ENCODE measurements around the gene NKG7. TPM values are rescaled to one million over a fixed set of nuclear protein-coding genes. Genes with fewer than 3 reads are reported as not detected.

The NKG7 gene
- total RNA-seq, 1 donor = not detected

DNA sequence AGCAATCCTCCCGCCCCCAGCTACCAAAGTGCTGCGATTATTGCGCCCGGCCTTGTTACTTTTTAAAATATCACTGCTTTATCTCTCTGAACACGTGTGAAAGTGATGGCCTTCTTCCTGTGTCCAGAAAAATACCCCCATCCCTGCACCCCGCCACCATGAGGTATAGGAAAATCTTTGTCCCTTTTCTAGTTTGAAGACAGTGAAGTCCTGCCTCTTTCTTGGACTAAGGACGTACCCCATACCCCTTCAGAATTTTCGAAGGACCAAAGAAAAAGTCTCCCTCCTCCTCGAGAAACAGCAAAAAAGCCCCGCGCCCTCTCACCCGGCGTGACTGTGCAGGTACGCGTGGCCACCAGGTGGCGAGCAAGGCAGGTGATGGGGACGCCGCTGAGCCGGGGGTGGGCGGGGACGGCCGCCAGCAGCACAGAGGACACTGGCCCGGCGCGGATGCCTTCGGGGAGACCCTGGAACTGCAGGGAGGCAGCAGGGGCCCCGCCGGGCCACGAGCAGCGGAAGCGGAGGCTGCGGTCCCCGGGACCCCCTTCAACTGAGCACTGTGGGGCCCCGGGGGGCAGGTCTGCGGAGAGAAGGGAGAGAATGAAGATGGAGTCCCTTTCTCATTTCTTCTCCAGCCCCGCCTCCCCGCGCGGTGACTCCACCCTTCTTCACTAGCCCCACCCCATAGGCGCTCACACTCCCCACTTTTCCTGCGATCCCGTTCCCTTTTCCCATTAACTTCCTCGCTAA is 33.7 kb downstream of the NKG7 start:
- TF ChIP-seq, protein P1, sequence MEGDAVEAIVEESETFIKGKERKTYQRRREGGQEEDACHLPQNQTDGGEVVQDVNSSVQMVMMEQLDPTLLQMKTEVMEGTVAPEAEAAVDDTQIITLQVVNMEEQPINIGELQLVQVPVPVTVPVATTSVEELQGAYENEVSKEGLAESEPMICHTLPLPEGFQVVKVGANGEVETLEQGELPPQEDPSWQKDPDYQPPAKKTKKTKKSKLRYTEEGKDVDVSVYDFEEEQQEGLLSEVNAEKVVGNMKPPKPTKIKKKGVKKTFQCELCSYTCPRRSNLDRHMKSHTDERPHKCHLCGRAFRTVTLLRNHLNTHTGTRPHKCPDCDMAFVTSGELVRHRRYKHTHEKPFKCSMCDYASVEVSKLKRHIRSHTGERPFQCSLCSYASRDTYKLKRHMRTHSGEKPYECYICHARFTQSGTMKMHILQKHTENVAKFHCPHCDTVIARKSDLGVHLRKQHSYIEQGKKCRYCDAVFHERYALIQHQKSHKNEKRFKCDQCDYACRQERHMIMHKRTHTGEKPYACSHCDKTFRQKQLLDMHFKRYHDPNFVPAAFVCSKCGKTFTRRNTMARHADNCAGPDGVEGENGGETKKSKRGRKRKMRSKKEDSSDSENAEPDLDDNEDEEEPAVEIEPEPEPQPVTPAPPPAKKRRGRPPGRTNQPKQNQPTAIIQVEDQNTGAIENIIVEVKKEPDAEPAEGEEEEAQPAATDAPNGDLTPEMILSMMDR (IDR thresholded peaks at IDR 0.05; ENCODE audit: insufficient read depth, low read length) = peak; percentile 73
- H3K4me3 ChIP-seq (ENCODE audit: low read depth, low read length) = peak overlapping the region; percentile 74
- peak; percentile 62 for DNase-seq (ENCODE audit: low read depth)

DNA sequence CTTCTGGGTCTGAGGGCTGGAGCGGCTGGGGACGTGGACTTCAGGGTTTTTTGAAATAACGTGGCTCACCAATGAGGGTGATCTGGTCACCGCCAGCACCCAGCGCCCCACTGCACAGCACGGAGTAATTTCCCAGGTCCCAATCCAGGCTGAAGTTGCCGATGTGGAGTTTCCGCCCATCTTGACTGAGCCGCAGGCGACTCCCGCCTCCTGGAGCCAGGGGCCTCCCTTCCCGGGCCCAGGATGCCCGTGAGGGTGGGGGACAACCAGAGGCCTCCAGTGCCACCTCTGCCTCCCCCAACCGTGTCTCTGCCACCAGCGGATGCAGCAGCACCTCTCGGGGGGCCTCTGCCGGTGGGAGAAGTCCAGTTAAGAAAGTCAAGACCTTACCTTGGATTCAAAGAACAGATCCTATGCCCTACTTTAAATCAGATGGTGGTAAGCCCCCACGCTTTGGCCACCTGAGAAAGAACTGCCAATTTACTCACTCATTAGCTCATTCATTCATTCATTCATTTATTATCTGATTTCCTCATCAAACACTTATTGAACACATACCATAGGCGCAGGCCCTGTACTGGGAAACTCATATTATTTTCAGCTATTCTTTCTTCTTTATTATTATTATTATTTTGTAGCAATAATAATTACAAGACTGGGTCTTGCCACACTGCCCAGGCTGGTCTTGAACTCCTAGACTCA is 34.4 kb downstream of the NKG7 start:
- TF ChIP-seq, protein P1 (IDR thresholded peaks at IDR 0.05; ENCODE audit: insufficient read depth, low read length) = no peak
- no peak for DNase-seq (ENCODE audit: low read depth)
- no peak overlapping the region for H3K4me3 ChIP-seq (ENCODE audit: low read depth, low read length)

DNA sequence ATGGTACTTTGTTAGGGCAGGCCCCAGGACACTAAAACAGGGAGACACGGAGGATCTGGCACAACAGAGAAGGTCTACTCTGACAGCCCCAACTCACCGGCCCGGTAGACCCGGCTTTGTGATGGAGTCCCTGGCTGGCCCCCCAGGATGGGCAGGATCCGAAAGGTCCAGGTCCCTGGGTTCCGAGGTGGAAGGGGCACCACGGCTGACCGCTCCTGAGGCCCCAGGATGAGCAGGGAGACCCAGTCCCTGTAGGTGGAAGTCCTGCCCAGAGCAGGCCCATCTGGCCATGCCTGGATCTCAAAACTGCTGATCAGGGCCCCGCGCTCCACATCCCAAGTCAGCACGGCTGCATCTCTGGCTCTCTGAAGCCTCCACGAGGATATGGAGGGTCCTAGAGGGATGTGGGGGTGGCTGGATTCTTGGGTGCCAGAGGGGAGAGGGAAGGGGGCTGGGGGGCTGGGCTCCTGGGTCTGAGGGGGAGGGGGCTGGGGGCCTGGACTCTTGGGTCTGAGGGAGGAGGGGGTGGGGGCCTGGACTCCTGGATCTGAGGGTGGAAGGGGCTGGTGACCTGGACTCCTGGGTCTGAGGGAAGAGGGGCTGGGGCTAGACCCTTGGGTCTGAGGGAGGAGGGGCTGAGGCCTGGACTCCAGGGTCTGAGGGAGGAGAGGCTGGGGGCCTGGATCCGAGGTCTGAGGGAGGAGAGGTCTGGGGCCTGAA is 35.2 kb downstream of the NKG7 start:
- DNase-seq (ENCODE audit: low read depth) = no peak
- TF ChIP-seq, protein P1 (IDR thresholded peaks at IDR 0.05; ENCODE audit: insufficient read depth, low read length) = no peak
- H3K4me3 ChIP-seq (ENCODE audit: low read depth, low read length) = no peak overlapping the region

DNA sequence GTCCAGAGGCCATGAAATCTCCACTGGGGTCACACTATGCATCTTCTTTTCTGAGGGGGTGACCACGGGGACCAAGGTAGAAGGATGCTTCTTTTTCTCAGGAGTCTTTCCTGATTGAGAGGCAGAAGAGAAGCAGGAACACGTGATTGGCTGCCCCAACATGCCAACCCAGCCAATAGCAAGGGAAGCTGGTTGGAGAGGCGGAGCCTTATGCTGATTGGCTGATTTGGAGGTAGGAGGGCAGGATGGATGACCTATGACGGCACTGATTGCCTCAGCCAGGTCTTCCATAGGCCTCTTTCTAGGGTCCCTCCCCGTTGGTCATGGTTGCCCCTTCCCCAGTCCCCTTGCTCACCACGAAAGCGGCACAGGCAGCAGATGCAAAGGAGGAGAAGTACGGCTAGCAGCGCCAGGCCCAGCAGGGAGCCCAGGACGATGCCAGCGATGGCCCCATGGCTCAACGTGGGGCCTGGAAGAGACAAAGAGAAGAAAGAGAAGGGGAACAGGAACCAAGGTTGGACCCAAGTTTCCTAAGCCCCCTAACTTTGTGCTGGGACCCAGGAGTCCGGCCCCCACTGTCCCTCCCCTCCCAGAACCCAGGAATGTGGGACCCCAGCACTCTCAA is 38.5 kb downstream of the NKG7 start:
- TF ChIP-seq, protein P1 (IDR thresholded peaks at IDR 0.05; ENCODE audit: insufficient read depth, low read length) = no peak
- no peak for DNase-seq (ENCODE audit: low read depth)
- H3K4me3 ChIP-seq (ENCODE audit: low read depth, low read length) = no peak overlapping the region

DNA sequence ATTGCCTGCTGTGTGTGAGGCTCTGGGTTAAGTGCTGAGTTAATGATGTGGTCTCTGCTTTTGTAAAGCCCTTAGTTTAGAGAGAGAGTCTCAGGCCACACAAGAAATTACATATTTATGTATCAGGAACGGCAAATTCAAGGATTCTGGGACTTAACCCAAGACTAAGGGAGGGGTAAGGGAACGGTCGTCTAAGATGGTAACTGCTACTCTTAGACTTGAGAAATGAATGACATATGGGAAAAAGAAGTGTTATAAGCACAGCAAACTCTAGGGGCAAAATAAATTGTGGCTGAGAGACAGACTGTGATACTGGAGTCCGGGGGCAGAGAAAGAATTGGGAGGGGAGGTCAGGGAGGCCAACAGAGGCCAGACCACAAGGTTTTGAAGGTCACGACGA is 40.7 kb downstream of the NKG7 start:
- TF ChIP-seq, protein P1 (IDR thresholded peaks at IDR 0.05; ENCODE audit: insufficient read depth, low read length) = no peak
- no peak overlapping the region for H3K4me3 ChIP-seq (ENCODE audit: low read depth, low read length)
- no peak for DNase-seq (ENCODE audit: low read depth)

DNA sequence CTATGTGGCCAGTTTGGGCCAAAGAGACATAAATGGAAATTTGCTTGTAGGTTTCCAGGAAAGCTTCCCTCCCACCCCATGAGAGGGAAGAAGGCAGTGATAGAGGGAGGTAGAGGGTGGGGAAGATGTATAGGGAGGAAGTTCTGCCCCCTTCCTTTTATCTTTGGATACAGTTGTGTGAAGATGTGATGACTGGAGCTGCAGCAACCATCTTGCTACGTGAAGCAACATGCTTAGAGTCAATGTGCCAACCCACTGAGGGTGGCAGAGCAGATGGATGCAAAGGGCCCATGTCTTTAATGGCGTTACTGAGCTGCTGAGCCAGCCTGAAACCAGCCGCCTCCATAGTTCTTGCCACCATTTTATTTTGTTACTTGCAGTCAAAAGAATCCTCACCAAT is 41.3 kb downstream of the NKG7 start:
- TF ChIP-seq, protein P1 (IDR thresholded peaks at IDR 0.05; ENCODE audit: insufficient read depth, low read length) = no peak
- no peak overlapping the region for H3K4me3 ChIP-seq (ENCODE audit: low read depth, low read length)
- no peak for DNase-seq (ENCODE audit: low read depth)
